Trophoblast cell (in vitro differentiated cells and primary cell): Measurements from ENCODE around the gene CD8B.
A peak's percentile ranks its signal among the peaks of the same experiment; 100 is the strongest.
"Not testable (repeated sequence)": the region's sequence is repeated elsewhere in the genome, so short reads cannot be mapped to it uniquely, and the experiment has no call there.

ENCODE experiments used
- DNase-seq, 2 donors: peaks; one replicate each; pipeline ENCODE4 v3.0.0-alpha.2; 2016
- H2AFZ ChIP-seq: 2 replicates; pipeline ENCODE4 v1.6.1; 2013; ENCODE audit warnings: low read length, moderate library complexity, mild to moderate bottlenecking; ENCODE audit not compliant: insufficient read depth, poor library complexity
- H2AK5ac ChIP-seq: 2 replicates; pipeline ENCODE4 v1.6.1; 2013; ENCODE audit warnings: mild to moderate bottlenecking, low read length
- H2BK120ac ChIP-seq: 2 replicates; pipeline ENCODE4 v1.6.1; 2013; ENCODE audit warnings: low read length, mild to moderate bottlenecking, moderate library complexity; ENCODE audit not compliant: insufficient read depth, poor library complexity
- H2BK12ac ChIP-seq: 2 replicates; pipeline ENCODE4 v1.6.1; 2013; ENCODE audit warnings: mild to moderate bottlenecking, low read length, moderate library complexity
- H2BK5ac ChIP-seq: 2 replicates; pipeline ENCODE4 v1.6.1; 2013; ENCODE audit warnings: low read length, low read depth, moderate library complexity, mild to moderate bottlenecking; ENCODE audit not compliant: poor library complexity
- H3K14ac ChIP-seq: 2 replicates; pipeline ENCODE4 v1.6.1; 2013; ENCODE audit warnings: mild to moderate bottlenecking, low read length
- H3K18ac ChIP-seq: 2 replicates; pipeline ENCODE4 v1.6.1; 2013; ENCODE audit warnings: mild to moderate bottlenecking, low read length
- H3K23ac ChIP-seq: 2 replicates; pipeline ENCODE4 v1.6.1; 2013; ENCODE audit warnings: low read length
- H3K27ac ChIP-seq: 2 replicates; pipeline ENCODE4 v1.5.1; 2013; ENCODE audit warnings: low read depth, mild to moderate bottlenecking, inconsistent platforms, low read length, moderate library complexity
- H3K27me3 ChIP-seq: 2 replicates; pipeline ENCODE4 v1.6.1; 2013; ENCODE audit warnings: inconsistent platforms, mild to moderate bottlenecking, low read length, moderate library complexity; ENCODE audit not compliant: insufficient read depth
- H3K36me3 ChIP-seq, 2 experiments: 1 replicate in 1 of 2; 2 replicates in 1 of 2; pipeline ENCODE4 v1.6.1; 2013; ENCODE audit warnings: low read length in 2 of 2, mild to moderate bottlenecking in 2 of 2, moderate library complexity in 1 of 2; ENCODE audit not compliant: insufficient read depth in 2 of 2, control insufficient read depth in 1 of 2
- H3K4ac ChIP-seq: 2 replicates; pipeline ENCODE4 v1.6.1; 2013; ENCODE audit warnings: low read depth, mild to moderate bottlenecking, low read length, moderate library complexity
- H3K4me1 ChIP-seq, 2 experiments: 1 replicate in 1 of 2; 2 replicates in 1 of 2; pipeline ENCODE4 v1.6.1; 2013; ENCODE audit warnings: low read length in 2 of 2, mild to moderate bottlenecking in 2 of 2, moderate library complexity in 1 of 2; ENCODE audit not compliant: insufficient read depth in 2 of 2, control insufficient read depth in 1 of 2
- H3K4me2 ChIP-seq: 2 replicates; pipeline ENCODE4 v1.6.1; 2013; ENCODE audit warnings: inconsistent platforms, mild to moderate bottlenecking, low read length, moderate library complexity
- H3K4me3 ChIP-seq: 2 replicates; pipeline ENCODE4 v1.5.1; 2013; ENCODE audit warnings: mild to moderate bottlenecking, low read depth, low read length, inconsistent platforms
- H3K79me1 ChIP-seq: one replicate; pipeline ENCODE4 v1.6.1; 2013; ENCODE audit warnings: low read length
- H3K79me2 ChIP-seq: 2 replicates; pipeline ENCODE4 v1.6.1; 2013; ENCODE audit warnings: low read length, mild to moderate bottlenecking; ENCODE audit not compliant: control insufficient read depth, insufficient read depth, poor library complexity
- H3K9ac ChIP-seq: 2 replicates; pipeline ENCODE4 v1.6.1; 2013; ENCODE audit warnings: mild to moderate bottlenecking, low read length
- H3K9me3 ChIP-seq: 2 replicates; pipeline ENCODE4 v1.6.1; 2013; ENCODE audit warnings: low read depth, mild to moderate bottlenecking, control low read depth, inconsistent platforms, low read length; ENCODE audit not compliant: insufficient read depth
- H4K12ac ChIP-seq: 2 replicates; pipeline ENCODE4 v1.6.1; 2013; ENCODE audit warnings: low read depth, mild to moderate bottlenecking, low read length, moderate library complexity
- H4K8ac ChIP-seq: 2 replicates; pipeline ENCODE4 v1.6.1; 2013; ENCODE audit warnings: low read depth, mild to moderate bottlenecking, low read length, moderate library complexity
- H4K91ac ChIP-seq: one replicate; pipeline ENCODE4 v1.6.1; 2013; ENCODE audit warnings: low read depth, mild to moderate bottlenecking, low read length, moderate library complexity
- WGBS: extraction: QIAGEN DNeasy Blood & Tissue Kit; methylation state at CpG from one replicate; pipeline ENCODE4 v1.1.7; 2013; ENCODE audit warnings: missing lambda C conversion rate; ENCODE audit not compliant: insufficient read length, insufficient coverage; ENCODE audit errors: extremely low coverage; 5-methylcytosine and 5-hydroxymethylcytosine counted together

The CD8B gene

DNA sequence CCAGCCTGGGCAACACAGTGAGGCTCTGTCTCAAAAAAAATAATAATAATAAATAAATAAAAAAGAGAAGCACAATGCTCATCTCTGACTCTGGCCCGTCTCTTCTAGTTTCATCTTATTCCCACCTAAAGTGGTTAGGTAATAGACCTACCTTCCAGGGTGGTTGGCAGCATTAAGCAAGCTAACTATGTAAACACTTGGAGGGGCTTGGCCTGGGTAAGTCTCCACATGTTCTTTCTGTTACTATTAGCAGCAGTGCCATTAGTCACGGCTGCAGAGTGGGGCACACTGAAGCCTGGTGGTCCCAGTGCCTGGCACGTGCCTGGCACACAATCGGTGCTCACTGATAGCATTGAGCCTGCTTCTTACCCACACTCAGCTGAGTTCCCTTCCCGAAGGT lies 4.0 kb downstream of the CD8B start:
- H3K4ac ChIP-seq, result not testable (repeated sequence)

DNA sequence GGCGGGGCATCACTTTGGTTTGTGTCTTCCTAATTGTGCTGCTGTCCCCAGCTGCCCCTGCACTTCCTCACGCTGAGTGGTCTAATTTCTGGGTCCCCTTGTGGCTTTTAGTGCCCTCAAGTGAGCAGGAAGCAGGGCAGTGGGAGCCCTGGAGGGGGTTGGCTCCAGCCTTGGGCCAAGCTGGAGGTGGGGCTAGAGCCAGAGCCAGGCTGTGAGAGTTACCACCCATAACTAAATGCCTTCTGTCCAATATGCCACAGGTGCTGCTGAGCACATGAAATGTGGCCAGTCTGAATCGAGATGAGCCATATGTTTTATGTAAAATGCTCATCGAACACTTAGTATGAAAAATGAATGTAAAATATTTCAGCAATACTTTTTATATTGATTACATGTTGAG lies 5.2 kb downstream of the CD8B start:
- not testable (repeated sequence) for H2BK12ac ChIP-seq, H3K9ac ChIP-seq, H3K14ac ChIP-seq, H2BK5ac ChIP-seq, H3K9me3 ChIP-seq, H2BK120ac ChIP-seq, H4K12ac ChIP-seq, H3K79me1 ChIP-seq, H4K8ac ChIP-seq, H3K4me2 ChIP-seq, H4K91ac ChIP-seq, H3K4me3 ChIP-seq, H3K27me3 ChIP-seq, H3K4ac ChIP-seq, H3K23ac ChIP-seq, H3K4me1 ChIP-seq, DNase-seq, H3K36me3 ChIP-seq, H3K79me2 ChIP-seq, H2AFZ ChIP-seq, H3K18ac ChIP-seq, H3K27ac ChIP-seq, H2AK5ac ChIP-seq
- no CpG with 5 or more reads among the region's 4 CpGs for WGBS

More for the DNA sequence above, 4.0 kb downstream of the CD8B start:
- H2BK12ac ChIP-seq, H3K4me2 ChIP-seq, H4K8ac ChIP-seq, H4K12ac ChIP-seq, H4K91ac ChIP-seq, H2BK120ac ChIP-seq, H3K79me1 ChIP-seq, H3K27me3 ChIP-seq, H2AFZ ChIP-seq, H3K4me3 ChIP-seq, H2AK5ac ChIP-seq, H3K79me2 ChIP-seq, H3K36me3 ChIP-seq, H3K23ac ChIP-seq, H3K27ac ChIP-seq, H3K9me3 ChIP-seq, H2BK5ac ChIP-seq, H3K14ac ChIP-seq, H3K18ac ChIP-seq, H3K4me1 ChIP-seq, DNase-seq, H3K9ac ChIP-seq: not testable (repeated sequence)
- WGBS, result no CpG with 5 or more reads among the region's 5 CpGs

DNA sequence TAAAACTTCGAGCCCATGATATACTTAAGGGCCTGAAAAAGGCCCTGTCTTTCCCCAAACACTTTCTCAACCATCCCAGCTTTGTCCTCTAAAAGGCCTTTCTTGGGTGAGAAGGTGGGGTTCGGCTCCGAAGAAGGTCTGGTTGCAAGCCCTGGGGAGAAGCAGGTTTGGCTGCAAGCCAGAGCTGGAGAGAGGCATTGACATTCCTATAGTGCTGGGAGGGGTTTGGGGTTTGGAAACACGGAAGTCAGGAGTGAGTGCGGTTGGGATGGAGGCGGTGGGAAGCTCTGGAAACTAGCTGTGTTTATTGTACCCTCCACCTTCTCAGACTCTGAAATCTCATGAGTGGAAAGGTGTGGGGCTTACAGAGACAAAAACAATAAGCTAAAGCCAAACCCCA lies 5.7 kb downstream of the CD8B start:
- WGBS, result no CpG with 5 or more reads among the region's 6 CpGs
- not testable (repeated sequence) for H3K36me3 ChIP-seq, H3K27ac ChIP-seq, H4K91ac ChIP-seq, H3K14ac ChIP-seq, H4K12ac ChIP-seq, H3K79me1 ChIP-seq, H2BK120ac ChIP-seq, H3K18ac ChIP-seq, H3K4me2 ChIP-seq, H3K4me3 ChIP-seq, H3K79me2 ChIP-seq, H3K4me1 ChIP-seq, H2AK5ac ChIP-seq, H2BK12ac ChIP-seq, H3K4ac ChIP-seq, H2BK5ac ChIP-seq, H2AFZ ChIP-seq, H3K27me3 ChIP-seq, H3K23ac ChIP-seq, H3K9me3 ChIP-seq, H3K9ac ChIP-seq
- H4K8ac ChIP-seq, result peak overlapping the region; percentile 77
- peak in 1 of 2 donors; percentile 21 for DNase-seq

DNA sequence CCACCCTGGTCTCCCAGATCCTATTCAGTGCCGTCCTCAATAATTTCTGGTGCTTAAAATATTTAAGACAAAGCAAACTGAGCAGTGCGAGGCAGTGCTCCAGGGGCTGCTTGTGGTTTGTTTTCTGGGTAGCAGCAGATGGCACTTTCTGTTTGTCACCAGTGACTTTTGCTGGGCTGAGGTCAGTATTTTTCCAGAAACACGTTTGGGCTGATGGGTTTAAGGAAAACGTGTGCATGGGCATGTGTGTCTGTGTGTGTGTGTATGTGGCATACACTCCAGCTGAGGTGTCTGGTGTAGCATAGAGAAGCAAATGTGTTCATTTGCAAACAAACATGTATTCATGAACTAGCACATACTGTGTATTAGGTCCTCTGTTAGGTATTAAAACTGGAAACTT lies 10.1 kb downstream of the CD8B start:
- H4K91ac ChIP-seq, H3K4me2 ChIP-seq, H3K4me3 ChIP-seq, H3K27ac ChIP-seq, H3K4ac ChIP-seq, H3K18ac ChIP-seq, H3K9ac ChIP-seq, H4K12ac ChIP-seq, H3K23ac ChIP-seq, H2AFZ ChIP-seq, H2BK5ac ChIP-seq, H3K79me1 ChIP-seq, H2BK120ac ChIP-seq, H3K14ac ChIP-seq, H3K79me2 ChIP-seq, H2BK12ac ChIP-seq, H3K4me1 ChIP-seq, H2AK5ac ChIP-seq, DNase-seq, H3K9me3 ChIP-seq, H3K36me3 ChIP-seq, H3K27me3 ChIP-seq, H4K8ac ChIP-seq: not testable (repeated sequence)
- no CpG with 5 or more reads among the region's 4 CpGs for WGBS
